ENCODE measurements around the gene SLAMF6. TPM values are rescaled to one million over a fixed set of nuclear protein-coding genes. Genes with fewer than 3 reads are reported as not detected.

SLAMF6 gene
- total RNA-seq, 3 donors from 2014 or later (not counting 1 experiment from before 2014, with no cell fraction given): 66.7 to 88.2 (median 68.1) TPM

DNA sequence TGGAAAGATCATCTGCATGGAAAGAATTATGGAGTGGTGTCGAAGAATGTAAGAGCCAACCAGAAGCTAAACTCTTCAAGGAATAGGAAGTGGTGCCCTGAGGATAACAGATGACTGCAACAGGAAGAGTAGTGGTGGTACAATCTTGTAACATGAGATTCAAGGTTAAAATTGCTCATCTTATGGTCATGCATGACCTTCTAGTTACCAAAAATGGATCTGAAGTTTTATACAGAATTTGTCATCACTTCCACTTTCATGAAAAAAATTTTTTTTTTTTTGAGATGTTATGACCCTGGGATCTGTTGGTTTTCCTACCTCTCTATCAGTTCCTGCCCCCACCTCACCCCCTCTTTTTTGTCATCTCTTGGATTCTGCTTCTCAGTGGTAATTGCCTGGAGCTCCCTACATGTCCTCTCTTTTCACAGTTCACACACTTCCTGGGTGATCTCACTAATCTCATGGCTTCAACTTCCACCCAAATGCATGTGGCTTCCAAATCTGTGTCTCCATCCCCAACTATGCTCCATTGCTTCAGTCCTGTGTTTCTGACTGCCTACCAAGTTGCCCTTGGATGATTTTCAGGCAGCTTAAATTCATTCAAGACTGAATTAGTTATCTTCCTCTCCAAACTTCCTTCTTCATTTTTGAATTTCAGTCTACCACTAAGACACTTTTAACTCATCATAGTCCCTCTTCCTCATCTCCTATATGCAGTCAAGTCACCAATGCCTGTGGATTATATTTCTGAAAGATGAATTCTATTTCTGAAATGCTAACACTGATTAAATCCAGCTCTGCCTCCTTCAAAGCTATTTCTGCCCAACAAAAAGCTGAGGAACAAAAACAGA is 48.4 kb downstream of the SLAMF6 start:
- intact Hi-C loops (cut with micrococcal nuclease): no loop called here
- Histone ChIP-seq H3K9me3 (ENCODE audit: control insufficient read depth, insufficient read depth, low read length) (no peaks in the 10 kb centered on the region), H3K27me3 (ENCODE audit: control insufficient read depth, insufficient read depth, low read length) (no peaks in the 10 kb centered on the region), H3K27ac (ENCODE audit: low read length) (peak overlapping the region; percentile 31), H3K4me1 (ENCODE audit: control insufficient read depth, insufficient read depth, low read length) (no peaks in the 10 kb centered on the region), H3K36me3 (ENCODE audit: control insufficient read depth, insufficient read depth, low read length) (no peaks in the 10 kb centered on the region), H3K4me3 (ENCODE audit: low read length) (no peak overlapping the region)
- Mint-ChIP-seq H3K4me3 (no peak overlapping the region), H3K4me1 (peaks cover under 1% of the 10 kb centered on the region in 2 donors), H3K36me3 (no peaks in the 10 kb centered on the region), H3K27me3 (ENCODE audit: low read depth in 2 of 2) (no peaks in the 10 kb centered on the region), H3K27ac (no peak overlapping the region), H3K9me3 (peaks cover 4 to 7% of the 10 kb centered on the region in 2 donors)
- 74% methylated on average over 1 of the region's 1 CpG for WGBS (ENCODE audit: insufficient coverage)
- TF ChIP-seq, protein P1, sequence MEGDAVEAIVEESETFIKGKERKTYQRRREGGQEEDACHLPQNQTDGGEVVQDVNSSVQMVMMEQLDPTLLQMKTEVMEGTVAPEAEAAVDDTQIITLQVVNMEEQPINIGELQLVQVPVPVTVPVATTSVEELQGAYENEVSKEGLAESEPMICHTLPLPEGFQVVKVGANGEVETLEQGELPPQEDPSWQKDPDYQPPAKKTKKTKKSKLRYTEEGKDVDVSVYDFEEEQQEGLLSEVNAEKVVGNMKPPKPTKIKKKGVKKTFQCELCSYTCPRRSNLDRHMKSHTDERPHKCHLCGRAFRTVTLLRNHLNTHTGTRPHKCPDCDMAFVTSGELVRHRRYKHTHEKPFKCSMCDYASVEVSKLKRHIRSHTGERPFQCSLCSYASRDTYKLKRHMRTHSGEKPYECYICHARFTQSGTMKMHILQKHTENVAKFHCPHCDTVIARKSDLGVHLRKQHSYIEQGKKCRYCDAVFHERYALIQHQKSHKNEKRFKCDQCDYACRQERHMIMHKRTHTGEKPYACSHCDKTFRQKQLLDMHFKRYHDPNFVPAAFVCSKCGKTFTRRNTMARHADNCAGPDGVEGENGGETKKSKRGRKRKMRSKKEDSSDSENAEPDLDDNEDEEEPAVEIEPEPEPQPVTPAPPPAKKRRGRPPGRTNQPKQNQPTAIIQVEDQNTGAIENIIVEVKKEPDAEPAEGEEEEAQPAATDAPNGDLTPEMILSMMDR (IDR thresholded peaks at IDR 0.05): no peak
- ATAC-seq (no peak), DNase-seq (no peak)

DNA sequence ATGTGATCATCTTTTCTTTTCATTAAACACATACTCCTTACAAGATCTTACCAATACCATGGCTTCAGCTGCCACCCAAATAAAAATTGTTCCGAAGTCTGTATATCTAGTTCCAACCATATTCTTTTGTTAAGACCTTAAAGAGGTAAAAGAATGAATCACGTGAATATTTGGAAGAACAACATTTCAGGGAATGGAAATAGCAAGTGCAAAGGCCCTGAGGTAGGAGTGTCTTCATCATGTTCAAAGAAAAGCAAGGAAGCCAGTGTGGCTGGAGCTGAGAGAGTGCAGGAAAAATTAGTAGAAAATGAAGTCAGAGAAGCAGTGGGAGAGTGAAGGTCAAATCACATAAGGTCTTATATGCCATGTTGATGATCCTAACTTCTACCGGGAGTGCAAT is 50.9 kb downstream of the SLAMF6 start:
- H3K27me3 Mint-ChIP-seq (ENCODE audit: low read depth in 2 of 2): no peaks in the 10 kb centered on the region
- no peaks in the 10 kb centered on the region for H3K36me3 Mint-ChIP-seq
- no peaks in the 10 kb centered on the region for H3K27me3 ChIP-seq (ENCODE audit: control insufficient read depth, insufficient read depth, low read length)
- 97% methylated on average over 2 of the region's 3 CpGs for WGBS (ENCODE audit: insufficient coverage)
- H3K4me3 Mint-ChIP-seq: no peak overlapping the region
- H3K27ac Mint-ChIP-seq: no peak overlapping the region
- intact Hi-C loops (cut with micrococcal nuclease): no loop called here
- H3K36me3 ChIP-seq (ENCODE audit: control insufficient read depth, insufficient read depth, low read length): no peaks in the 10 kb centered on the region
- TF ChIP-seq, protein P1 (IDR thresholded peaks at IDR 0.05): no peak
- H3K4me1 ChIP-seq (ENCODE audit: control insufficient read depth, insufficient read depth, low read length): no peaks in the 10 kb centered on the region
- DNase-seq: no peak
- no peaks in the 10 kb centered on the region for H3K9me3 Mint-ChIP-seq
- no peak overlapping the region for H3K27ac ChIP-seq (ENCODE audit: low read length)
- ATAC-seq: no peak
- H3K4me3 ChIP-seq (ENCODE audit: low read length): no peak overlapping the region
- no peaks in the 10 kb centered on the region for H3K9me3 ChIP-seq (ENCODE audit: control insufficient read depth, insufficient read depth, low read length)
- peaks cover 0 to 5% of the 10 kb centered on the region in 2 donors for H3K4me1 Mint-ChIP-seq

DNA sequence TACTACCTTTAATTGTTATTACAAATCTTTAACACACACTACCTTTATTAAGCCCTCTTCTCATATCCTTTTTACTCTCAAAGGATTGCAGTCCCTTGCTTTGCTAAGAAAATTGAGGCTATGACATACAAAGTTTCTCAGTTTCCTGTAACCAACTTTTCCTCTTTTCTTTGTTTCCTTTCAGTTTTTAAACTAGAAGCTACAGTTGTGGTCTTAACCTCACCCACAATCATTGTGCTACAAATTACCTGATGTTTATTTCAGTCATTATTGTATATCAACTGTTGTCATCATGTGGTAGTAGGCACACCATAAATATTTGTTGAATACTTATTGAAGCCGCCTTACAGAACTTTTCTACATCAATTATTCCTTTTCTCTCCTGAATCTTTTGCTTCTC is 51.8 kb downstream of the SLAMF6 start:
- no peaks in the 10 kb centered on the region for H3K27me3 Mint-ChIP-seq (ENCODE audit: low read depth in 2 of 2)
- no peak for ATAC-seq
- WGBS (ENCODE audit: insufficient coverage): 80% methylated on average over 1 of the region's 1 CpG
- intact Hi-C loops (cut with micrococcal nuclease): no loop called here
- peaks cover 0 to 5% of the 10 kb centered on the region in 2 donors for H3K4me1 Mint-ChIP-seq
- no peaks in the 10 kb centered on the region for H3K27me3 ChIP-seq (ENCODE audit: control insufficient read depth, insufficient read depth, low read length)
- H3K9me3 ChIP-seq (ENCODE audit: control insufficient read depth, insufficient read depth, low read length): no peaks in the 10 kb centered on the region
- no peak overlapping the region for H3K27ac Mint-ChIP-seq
- DNase-seq: peak in 1 of 2 donors; percentile 36
- H3K27ac ChIP-seq (ENCODE audit: low read length): no peak overlapping the region
- H3K9me3 Mint-ChIP-seq: no peaks in the 10 kb centered on the region
- no peak overlapping the region for H3K4me3 ChIP-seq (ENCODE audit: low read length)
- TF ChIP-seq, protein P1 (IDR thresholded peaks at IDR 0.05): no peak
- H3K36me3 ChIP-seq (ENCODE audit: control insufficient read depth, insufficient read depth, low read length): no peaks in the 10 kb centered on the region
- no peak overlapping the region for H3K4me3 Mint-ChIP-seq
- H3K4me1 ChIP-seq (ENCODE audit: control insufficient read depth, insufficient read depth, low read length): no peaks in the 10 kb centered on the region
- H3K36me3 Mint-ChIP-seq: no peaks in the 10 kb centered on the region

Measured in natural killer cell (primary cell).